Activated CD4-positive, alpha-beta T cell treated with anti-CD3 and anti-CD28 coated beads for 4 hours (primary cell): ENCODE results near the gene EXOC7.
A peak's percentile ranks its signal among the peaks of the same experiment; 100 is the strongest.
"Not testable (repeated sequence)": the region's sequence is repeated elsewhere in the genome, so short reads cannot be mapped to it uniquely, and the experiment has no call there.

Source experiments
- DNase-seq, 2 donors: peaks; one replicate each; pipeline ENCODE4 v3.0.0-alpha.2; 2020

EXOC7 gene

DNA sequence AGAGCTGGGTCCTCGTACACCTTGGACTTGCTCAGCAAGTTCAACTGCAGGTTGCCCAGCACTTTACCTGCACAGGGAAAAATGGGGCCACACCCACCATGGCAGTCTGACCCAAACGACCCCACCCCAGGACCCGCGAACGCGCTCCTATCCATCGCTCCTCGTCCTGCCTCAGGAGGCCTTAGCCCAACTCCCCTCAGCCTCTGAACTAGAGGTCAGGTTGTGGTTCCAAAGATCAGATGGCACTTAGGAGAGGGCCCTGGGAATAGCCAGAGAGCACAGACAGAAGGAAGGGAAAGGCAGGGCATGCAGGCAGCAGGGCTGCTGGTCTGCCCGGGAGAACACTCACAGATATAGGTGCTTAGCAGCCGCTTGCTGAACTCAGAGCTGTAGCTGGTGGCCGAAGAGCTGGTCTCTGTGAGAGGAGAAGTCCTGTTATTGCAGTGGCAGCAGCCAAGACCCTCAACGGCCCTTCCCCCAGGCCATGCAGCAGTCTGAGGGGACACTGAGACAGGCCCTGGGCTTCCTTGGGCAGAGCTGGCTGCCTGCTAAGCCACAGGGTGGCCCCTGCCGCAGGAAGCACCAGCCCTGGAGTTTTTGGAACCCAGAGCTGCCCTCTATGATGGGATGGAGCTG is 17.7 kb downstream of the EXOC7 start:
- no peak for DNase-seq

DNA sequence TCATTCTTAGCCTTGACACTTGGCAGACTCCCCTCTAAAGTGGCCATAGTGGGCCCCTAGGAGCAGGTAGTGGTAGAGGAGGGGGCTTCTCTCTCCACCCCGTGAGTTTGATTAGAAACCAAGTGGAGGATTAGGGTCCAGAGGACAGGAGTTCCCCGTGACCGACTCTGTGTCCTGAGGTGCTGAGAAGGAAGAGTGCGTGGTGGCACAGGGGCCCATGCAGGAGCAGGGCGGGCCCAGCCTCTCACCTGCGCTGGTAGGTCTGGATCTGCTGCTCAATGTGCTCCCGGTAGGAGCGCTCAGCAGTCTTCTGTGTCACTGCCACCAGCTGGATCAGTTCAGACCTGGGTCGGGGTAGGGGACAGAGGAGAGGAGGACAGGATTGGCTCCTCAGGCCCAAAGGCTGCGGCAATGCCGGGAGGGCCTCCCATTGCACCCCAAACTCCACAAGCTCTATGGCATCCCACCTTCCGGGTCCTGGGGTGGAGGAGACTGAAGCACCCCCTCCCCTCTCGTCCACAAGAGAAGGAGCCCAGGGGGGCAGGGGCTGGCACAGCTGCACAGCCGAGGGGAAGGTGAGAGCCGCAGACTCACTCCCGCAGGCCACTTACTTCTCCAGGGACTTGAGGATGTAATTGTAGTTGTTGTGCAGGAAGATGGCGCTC is 18.4 kb downstream of the EXOC7 start:
- DNase-seq, result no peak

DNA sequence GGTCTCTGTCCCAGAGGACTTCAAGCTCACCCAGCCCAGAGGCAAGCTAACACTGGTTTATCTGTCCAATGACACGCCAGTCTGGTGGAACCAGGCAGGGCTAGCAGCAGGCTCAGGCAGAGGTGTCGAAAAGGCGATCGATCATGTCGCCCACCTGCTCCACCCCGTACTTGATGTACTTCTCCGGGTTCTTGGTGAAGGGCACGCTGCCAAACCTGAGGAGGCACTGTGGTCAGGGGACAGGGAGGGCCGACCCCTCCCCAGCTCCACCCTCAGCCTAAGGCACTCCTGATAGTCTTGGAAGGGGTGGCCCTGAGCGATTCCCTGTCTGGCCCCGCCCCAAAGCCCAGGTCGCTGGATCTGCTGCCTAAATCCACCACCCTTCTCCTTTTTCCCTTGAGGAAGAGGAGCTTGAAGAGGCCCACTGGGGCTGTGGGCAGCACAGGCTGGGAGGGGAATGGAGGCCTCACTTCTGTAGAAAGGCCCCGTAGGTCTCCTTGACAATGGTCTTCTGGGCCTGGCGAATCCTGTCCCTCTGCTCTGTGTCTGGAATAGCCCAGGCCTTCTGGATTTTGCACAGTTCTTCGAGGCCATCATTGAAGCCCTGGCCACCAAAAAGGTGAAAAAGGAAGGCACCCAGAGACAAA is 19.9 kb downstream of the EXOC7 start:
- no peak for DNase-seq

DNA sequence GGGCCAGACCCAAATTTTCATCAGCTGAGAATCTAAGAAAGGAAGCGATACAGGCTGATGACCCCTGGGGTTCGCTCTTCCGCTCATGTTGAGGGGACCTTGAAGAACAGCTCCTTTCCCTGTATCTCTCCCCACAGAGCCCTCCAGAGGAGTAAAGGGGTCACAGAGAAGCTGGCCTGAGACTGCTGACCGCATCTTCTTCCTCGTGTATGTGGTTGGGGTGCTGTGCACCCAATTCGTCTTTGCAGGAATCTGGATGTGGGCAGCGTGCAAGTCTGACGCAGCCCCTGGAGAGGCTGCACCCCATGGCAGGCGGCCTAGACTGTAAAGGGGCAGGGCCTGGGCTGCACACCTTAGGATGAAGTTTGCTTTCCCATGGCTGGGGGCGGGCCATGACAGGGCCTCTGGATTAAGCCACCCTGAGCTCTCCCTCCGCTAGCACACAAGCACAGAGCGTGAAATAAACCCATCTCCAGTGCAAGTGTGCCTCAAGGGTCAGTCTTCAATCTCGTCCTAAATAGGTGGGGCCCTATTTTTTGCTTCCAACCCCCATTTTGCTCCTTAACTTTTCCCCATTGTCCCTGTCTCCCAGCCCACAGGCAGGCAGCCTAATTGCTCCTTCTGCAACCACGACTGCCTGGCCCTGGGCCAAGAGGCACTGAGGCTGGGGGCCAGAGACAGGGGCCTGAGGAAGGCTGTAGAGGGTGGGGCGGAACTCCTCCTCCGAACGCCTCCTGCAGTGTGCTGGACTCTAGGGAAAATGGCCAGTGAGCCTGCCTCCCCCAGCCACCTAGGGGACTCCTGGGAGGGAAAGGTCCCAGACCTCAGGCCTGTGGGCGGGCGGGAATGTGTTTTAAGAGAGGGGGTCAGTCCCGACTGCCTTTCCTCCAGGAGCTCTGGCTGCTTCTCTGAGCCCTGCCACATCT is 21.0 kb downstream of the EXOC7 start:
- DNase-seq, result no peak

DNA sequence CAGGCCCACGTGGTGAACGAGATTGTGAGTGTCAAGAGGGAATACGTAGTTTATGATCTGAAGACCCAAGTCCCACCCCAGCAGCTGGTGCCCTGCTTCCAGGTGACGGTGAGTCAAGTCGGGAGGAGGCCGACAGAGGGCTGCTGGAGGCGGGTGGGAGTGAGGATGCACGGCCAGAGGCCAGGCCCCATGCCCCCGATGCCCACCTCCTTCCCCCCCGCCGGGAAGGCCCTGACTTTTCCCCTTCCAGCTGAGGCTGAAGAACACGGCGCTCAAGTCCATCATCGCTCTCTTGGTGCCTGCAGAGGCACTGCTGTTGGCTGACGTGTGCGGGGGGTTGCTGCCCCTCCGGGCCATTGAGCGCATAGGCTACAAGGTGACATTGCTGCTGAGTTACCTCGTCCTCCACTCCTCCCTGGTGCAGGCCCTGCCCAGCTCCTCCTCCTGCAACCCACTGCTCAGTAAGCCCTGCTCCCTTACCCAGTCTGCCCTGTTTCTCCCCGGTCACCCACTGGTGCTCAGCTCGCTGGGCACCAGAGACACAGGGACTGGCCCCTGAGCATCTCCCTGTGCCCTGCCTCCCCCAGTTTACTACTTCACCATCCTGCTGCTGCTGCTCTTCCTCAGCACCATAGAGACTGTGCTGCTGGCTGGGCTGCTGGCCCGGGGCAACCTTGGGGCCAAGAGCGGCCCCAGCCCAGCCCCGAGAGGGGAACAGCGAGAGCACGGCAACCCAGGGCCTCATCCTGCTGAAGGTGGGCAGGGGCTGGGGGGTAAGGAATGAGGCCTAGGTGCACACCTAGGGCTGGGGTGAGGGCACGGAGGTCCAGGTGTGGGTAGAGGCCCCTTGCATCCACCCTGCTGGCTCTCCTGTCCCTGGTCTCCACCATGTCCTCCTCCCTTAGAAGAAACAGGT is 22.0 kb downstream of the EXOC7 start:
- no peak for DNase-seq

DNA sequence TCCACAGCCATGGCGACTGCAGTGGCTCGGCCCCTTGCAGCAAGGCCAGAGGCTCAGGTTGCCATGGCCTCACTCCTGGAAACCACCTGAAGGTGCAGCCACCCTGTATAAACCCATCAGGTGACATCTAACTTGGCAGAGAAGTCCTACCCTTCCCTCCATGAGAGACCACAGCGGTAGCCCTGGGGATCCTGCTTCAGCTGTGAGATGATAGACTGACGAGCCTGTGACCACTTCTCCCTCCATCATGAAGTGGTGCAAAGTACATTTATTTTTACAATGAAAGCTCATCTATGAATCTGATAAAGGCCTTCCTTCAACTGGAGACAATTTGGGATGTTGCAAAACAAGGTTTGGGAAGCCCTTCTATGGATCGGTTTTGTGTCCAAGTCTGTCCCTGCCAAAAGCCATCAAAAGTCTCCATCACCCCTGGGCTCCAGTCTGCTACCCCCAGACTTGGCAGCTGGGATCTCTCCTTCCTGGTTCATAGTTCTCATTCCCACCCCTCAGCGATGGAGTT is 22.8 kb downstream of the EXOC7 start:
- no peak for DNase-seq

DNA sequence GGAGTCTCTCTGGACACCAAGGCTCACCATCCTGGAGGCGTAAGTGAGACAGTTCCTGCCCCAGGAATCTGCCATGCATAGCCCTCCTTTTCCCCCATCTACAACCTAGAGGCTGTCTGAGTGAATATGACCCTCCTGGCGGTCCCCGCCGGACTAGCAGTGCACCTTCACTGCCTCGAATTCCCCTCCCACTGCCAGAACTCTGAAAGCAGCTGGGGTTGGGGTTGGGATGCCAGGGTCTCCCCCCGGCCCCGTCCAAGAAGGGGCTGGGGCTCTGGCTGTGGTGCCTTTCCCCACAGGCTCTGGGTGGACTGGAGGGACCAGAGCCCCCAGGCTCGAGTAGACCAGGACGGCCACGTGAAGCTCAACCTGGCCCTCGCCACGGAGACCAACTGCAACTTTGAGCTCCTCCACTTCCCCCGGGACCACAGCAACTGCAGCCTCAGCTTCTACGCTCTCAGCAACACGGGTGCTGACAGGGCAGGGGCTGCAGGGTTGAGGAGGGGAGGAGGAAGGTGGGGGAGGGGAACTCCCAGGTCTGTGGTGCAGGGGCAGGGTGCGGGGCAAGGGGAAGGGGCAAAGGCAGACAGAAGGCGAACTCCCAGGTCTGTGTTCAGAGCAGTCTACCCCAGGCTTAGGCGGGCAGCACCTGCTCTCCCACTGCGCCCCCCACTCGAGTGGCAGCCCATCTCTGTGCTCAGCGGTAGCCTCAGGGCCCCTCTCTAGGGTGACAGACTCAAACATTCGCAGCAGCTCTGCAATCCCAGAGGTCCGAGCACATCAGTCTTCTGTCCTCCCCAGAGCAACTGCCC is 23.4 kb downstream of the EXOC7 start:
- DNase-seq, result no peak

DNA sequence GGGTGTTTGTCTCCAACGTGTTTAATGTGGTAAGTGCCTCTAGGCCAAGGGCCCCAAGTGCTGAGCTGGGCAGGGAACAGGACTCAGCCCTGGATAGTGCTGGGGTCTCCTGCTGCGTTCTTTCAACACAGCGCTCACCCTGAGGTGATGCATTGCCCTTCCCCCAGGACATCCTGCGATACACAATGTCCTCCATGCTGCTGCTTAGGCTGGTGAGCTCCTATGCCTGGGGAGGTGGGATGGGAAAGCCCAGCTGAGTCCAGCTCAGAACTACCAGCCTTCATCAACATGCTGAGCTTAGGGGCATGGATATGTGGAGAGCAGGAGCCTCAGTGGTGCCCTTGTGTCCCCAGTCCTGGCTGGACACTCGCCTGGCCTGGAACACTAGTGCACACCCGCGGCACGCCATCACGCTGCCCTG is 24.0 kb downstream of the EXOC7 start:
- DNase-seq, result no peak

DNA sequence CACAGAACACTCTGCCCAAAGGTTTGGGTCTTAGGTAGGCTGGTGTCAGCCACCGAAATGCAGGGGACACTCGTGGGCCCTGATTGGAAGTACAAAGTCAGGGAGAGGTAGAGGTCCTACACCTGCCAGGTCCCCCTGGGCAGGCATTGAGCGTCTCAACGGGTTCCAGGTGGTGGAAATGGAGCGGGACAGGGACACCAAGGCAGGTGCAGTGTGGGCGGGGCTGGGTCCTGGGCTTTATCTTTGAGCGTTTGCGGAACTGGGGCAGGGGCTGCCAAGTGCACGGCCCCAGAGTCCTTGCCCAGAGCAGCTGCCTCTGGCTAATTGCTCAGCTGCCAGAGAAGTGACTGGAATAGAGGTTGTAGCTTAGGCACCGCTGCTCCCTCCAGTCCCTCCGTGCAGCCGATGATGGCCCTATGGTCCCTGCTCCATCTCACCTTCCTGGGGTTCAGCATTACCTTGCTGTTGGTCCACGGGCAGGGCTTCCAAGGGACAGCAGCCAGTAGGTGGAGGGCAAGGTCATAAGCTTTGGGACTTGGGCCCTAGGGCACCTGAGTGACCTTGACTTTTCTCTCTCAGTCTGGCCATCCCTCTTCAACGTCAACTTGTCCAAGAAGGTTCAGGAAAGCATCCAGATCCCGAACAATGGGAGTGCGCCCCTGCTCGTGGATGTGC is 24.6 kb downstream of the EXOC7 start, which contains the start of gene ZACN:
ZACN (plus strand) TSS at position 323 of the 675 bp plus-strand sequence; CDS start at position 406, 83 bp downstream.
- no peak for DNase-seq

DNA sequence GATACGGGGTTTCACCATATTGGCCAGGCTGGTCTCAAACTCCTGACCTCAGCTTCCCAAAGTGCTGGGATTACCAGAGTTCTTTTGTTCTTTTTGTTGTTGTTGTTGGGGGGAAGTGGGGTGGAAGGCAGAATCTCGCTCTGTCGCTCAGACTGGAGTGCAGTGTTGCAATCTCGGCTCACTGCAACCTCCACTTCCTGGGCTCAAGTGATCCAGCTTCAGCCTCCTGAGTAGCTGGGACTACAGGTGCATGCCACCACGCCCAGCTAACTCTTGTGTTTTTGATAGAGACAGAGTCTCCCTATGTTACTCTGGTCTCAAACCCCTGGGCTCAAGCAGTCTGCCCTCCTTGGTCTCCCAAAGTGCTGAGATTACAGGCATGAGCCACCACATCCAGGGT is 25.2 kb downstream of the EXOC7 start:
- DNase-seq, result not testable (repeated sequence)

DNA sequence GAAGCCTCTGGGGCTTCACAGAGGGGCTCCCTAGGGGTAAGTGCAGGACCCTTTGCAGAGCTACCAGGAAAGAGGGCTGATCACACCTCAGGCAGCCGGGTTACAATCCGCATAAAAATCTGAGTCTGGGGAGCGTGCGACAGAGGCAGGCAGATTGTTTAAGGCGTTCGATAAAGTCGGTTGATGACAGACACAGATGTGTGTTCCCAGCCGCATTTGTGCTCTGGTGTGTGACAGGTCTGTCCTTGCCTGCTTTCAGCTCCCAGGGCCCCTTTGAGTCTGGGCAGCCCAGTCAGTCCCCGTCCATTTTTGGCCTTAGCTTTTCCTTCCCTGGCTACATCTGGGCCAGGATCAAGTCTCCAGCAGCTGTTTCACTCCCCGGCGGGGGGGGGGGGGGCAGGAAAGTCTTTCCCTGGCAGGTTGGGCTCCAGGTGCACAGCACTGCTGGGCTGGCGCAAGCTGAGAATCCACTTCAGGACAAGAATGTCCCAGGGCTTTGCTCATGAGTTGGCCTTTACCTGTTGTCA is 25.9 kb downstream of the EXOC7 start:
- no peak for DNase-seq

DNA sequence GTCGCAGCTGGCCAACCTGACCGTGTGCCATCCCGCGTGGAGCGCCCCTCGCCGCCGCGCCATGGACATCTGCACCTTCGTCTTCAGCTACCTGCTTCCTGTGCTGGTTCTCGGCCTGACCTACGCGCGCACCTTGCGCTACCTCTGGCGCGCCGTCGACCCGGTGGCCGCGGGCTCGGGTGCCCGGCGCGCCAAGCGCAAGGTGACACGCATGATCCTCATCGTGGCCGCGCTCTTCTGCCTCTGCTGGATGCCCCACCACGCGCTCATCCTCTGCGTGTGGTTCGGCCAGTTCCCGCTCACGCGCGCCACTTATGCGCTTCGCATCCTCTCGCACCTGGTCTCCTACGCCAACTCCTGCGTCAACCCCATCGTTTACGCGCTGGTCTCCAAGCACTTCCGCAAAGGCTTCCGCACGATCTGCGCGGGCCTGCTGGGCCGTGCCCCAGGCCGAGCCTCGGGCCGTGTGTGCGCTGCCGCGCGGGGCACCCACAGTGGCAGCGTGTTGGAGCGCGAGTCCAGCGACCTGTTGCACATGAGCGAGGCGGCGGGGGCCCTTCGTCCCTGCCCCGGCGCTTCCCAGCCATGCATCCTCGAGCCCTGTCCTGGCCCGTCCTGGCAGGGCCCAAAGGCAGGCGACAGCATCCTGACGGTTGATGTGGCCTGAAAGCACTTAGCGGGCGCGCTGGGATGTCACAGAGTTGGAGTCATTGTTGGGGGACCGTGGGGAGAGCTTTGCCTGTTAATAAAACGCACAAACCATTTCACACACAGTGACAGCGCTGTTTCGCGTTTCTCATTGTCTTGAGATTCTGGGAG is 26.6 kb downstream of the EXOC7 start:
- no peak for DNase-seq

DNA sequence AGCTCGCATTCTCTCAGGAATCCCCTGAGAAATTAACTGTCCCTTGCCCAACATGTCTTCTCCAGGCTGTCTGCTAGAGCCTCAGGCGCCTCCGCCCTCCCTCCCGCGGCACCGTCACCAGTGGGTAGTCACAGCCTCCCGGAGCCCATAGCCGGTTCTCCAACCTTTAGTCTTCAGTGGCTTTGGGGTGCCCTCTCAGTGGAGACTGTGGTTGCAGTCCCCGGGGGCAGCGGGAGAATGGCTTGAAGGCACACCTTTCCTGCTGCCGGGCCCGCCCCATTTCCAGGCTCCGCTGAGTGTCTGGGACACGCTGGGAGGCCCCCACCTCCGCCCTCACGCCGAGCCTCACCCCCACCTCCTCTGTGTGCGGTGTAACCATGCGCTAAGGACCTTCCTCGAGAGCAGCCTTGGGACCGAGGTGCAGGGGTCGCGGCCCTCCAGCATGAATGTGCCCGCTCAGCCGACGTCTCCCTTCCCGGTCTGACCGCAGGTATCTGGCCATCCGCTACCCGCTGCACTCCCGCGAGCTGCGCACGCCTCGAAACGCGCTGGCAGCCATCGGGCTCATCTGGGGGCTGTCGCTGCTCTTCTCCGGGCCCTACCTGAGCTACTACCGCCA is 27.3 kb downstream of the EXOC7 start:
- no peak for DNase-seq

DNA sequence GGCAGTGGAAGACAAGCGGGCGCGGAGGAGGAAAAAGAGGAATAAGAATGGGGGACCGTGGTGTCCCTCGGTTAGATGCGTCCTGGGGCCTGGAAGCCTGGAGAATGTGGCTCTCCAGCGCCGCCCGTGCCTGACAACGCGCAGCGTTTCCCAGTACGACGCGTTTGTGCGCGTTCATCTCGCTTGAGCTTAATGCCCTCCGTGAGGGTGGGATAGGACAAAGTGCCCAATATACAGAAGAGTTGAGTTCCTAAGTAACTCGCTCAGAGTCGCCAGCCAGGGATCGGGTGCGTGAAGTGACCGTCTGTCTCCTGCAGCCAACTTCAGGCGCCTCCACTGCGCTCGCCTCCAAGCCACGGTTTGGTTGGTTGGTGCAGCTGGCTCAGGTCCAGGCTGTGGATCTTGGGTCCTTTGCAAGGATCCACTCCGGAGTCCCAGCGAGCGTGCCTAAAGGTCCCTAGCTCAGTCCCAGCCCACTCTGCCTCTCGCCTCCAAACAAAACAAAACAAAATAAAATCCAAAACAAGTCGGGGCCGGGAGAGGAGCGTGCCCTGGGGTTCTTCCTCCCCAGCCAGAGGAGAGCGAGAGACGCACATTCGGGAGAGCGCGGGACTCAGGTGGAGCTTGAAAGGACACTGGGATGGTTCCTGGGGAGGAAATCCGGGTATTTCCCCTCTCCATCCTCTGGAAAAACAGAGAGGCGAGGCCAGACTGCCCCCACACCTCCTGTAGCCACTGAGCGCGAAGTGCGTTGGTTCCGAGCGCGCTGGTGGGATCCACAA is 28.0 kb downstream of the EXOC7 start:
- DNase-seq, result no peak

DNA sequence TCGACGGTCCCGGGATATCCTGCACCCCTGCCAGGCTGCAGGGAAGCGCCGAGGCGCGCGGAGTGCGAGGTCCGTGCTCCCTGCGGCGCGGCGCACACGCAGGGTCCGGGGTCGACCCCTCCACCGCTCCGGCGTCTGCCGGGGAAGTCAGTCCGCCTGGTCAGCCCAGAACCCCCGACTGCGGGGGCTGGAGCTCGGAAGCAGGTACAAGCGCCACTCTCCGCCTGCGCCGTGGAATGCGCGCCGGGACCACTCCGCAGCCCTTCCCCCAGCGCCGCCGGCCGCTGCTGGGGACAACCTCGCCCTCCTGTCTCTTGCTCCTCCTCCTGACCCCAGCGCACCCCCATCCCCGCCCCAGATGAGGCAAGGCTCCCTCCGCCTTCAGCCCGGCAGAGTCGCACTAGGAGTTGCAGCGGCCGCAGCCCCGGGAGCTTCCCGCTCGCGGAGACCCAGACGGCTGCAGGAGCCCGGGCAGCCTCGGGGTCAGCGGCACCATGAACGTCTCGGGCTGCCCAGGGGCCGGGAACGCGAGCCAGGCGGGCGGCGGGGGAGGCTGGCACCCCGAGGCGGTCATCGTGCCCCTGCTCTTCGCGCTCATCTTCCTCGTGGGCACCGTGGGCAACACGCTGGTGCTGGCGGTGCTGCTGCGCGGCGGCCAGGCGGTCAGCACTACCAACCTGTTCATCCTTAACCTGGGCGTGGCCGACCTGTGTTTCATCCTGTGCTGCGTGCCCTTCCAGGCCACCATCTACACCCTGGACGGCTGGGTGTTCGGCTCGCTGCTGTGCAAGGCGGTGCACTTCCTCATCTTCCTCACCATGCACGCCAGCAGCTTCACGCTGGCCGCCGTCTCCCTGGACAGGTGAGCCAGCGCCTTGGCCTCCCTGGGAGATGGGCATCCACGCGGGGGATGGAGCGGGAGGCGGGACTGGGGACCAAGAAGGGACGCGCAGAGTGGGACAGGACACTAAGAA is 28.9 kb downstream of the EXOC7 start, which contains the start of gene GALR2:
GALR2 (plus strand) TSS at position 392 of the 974 bp plus-strand sequence; CDS start at position 495, 103 bp downstream.
- no peak for DNase-seq

DNA sequence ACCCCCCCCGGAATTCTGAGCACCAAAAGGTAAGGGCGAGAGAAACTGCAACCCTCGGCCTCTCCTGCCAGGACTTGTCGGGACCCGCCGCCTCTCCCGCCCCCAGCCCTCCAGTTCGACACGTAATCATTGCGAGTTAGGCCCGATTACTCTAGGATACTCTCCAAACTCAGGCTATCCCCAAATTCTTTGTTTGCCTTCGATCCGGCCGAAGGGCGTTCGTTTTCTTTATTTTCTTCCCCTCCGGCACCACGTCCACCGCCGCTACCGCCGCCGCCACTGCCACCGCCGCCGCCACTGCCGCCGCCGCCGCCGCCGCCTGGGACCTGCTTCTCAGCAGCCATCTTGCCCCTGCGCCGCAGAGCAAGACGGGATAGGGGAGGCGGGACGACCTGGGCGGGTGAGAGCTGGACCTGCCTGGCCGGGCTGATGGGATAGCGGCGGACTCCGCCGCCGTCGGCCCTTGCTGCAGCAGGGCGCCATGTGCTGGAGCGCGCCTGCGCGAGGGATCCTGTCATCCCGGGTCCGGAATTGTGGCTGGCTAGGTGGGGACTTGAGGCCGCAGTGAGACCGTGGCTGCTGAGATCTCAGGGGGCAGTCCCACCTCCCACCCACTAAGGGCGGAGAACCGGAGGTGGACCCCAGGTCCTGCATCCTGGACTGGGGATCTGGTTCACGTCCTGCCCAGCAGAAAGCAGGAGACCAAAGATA is 31.3 kb downstream of the EXOC7 start, which contains the start of gene SRP68:
SRP68 (minus strand) TSS at position 370 of the 711 bp plus-strand sequence; CDS start at position 344, 26 bp downstream.
- peak; percentile 83 to 84 for DNase-seq
